DOHH2 (cell line): Measurements from ENCODE around the gene DHRS7B.

ENCODE experiments used
- H3F3A ChIP-seq: fragments of 200-600 bp; sonication (generic), shearing (Covaris generic); 2 replicates; pipeline ENCODE4 v1.6.0; 2016; ENCODE audit warnings: antibody characterized with exemption, mild to moderate bottlenecking; ENCODE audit not compliant: control insufficient read depth, insufficient read depth
- H3K27ac ChIP-seq: fragments of 200-600 bp; sonication (generic); 2 replicates; pipeline ENCODE4 v1.5.1; 2014; ENCODE audit warnings: low read depth, mild to moderate bottlenecking, low read length, moderate library complexity
- H3K27me3 ChIP-seq: fragments of 200-600 bp; sonication (generic); 2 replicates; pipeline ENCODE4 v1.6.1; 2014; ENCODE audit warnings: mild to moderate bottlenecking, low read length, mixed read lengths; ENCODE audit not compliant: control insufficient read depth
- H3K36me3 ChIP-seq: fragments of 200-600 bp; sonication (generic); 2 replicates; pipeline ENCODE4 v1.6.1; 2014; ENCODE audit warnings: mild to moderate bottlenecking, low read length, moderate library complexity, mixed read lengths; ENCODE audit not compliant: control insufficient read depth
- H3K4me1 ChIP-seq: fragments of 200-600 bp; sonication (generic); 2 replicates; pipeline ENCODE4 v1.6.1; 2014; ENCODE audit warnings: mild to moderate bottlenecking, low read length, mixed read lengths; ENCODE audit not compliant: control insufficient read depth
- H3K4me2 ChIP-seq: fragments of 200-600 bp; sonication (generic); 2 replicates; pipeline ENCODE4 v1.6.0; 2014; ENCODE audit warnings: mild to moderate bottlenecking, low read length, moderate library complexity
- H3K4me3 ChIP-seq: fragments of 200-600 bp; sonication (generic); 2 replicates; pipeline ENCODE4 v1.5.1; 2014; ENCODE audit warnings: mild to moderate bottlenecking, low read length, mixed read lengths
- H3K79me2 ChIP-seq: fragments of 200-600 bp; sonication (generic); 2 replicates; pipeline ENCODE4 v1.6.1; 2014; ENCODE audit warnings: mild to moderate bottlenecking, low read length, mixed read lengths; ENCODE audit not compliant: control insufficient read depth
- H3K9me2 ChIP-seq: fragments of 200-600 bp; sonication (generic); replicated peaks from 2 replicates; pipeline ENCODE4 v1.6.1; 2014; ENCODE audit warnings: mild to moderate bottlenecking, low read length, mixed read lengths; ENCODE audit not compliant: control insufficient read depth
- H3K9me3 ChIP-seq: fragments of 200-600 bp; sonication (generic); 2 replicates; pipeline ENCODE4 v1.6.1; 2014; ENCODE audit warnings: antibody characterized with exemption, low read length, mixed read lengths; ENCODE audit not compliant: control insufficient read depth, insufficient read depth
- H4K20me1 ChIP-seq: fragments of 200-600 bp; sonication (generic); 2 replicates; pipeline ENCODE4 v1.6.0; 2014; ENCODE audit warnings: low read depth, mild to moderate bottlenecking, antibody characterized with exemption, low read length, moderate library complexity; ENCODE audit not compliant: control insufficient read depth, insufficient read depth
- EZH2phosphoT487 ChIP-seq: fragments of 200-600 bp; sonication (generic); IDR thresholded peaks from 2 replicates; pipeline ENCODE4 v1.6.1; 2017; ENCODE audit warnings: borderline replicate concordance, mild to moderate bottlenecking, antibody characterized with exemption, low read length, moderate library complexity, mixed read lengths
- TF ChIP-seq, protein P1 (sequence below): fragments of 200-600 bp; sonication (generic); IDR thresholded peaks from one replicate; pipeline ENCODE4 v1.5.1; 2014; ENCODE audit warnings: antibody characterized with exemption, mild to moderate bottlenecking, low read depth, low read length; ENCODE audit not compliant: poor library complexity, severe bottlenecking

Gene DHRS7B

GRCh38 chr17:21200590-21201297 lies 74.0 kb downstream of the DHRS7B start:
- no peaks in the 10 kb centered on the region for H3K9me2 ChIP-seq
- peaks cover 21% of the 10 kb centered on the region for H4K20me1 ChIP-seq
- TF ChIP-seq, protein P1, sequence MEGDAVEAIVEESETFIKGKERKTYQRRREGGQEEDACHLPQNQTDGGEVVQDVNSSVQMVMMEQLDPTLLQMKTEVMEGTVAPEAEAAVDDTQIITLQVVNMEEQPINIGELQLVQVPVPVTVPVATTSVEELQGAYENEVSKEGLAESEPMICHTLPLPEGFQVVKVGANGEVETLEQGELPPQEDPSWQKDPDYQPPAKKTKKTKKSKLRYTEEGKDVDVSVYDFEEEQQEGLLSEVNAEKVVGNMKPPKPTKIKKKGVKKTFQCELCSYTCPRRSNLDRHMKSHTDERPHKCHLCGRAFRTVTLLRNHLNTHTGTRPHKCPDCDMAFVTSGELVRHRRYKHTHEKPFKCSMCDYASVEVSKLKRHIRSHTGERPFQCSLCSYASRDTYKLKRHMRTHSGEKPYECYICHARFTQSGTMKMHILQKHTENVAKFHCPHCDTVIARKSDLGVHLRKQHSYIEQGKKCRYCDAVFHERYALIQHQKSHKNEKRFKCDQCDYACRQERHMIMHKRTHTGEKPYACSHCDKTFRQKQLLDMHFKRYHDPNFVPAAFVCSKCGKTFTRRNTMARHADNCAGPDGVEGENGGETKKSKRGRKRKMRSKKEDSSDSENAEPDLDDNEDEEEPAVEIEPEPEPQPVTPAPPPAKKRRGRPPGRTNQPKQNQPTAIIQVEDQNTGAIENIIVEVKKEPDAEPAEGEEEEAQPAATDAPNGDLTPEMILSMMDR = no peak
- TF ChIP-seq EZH2phosphoT487 = no peak
- H3F3A ChIP-seq = no peaks in the 10 kb centered on the region
- no peak overlapping the region for H3K4me3 ChIP-seq
- H3K79me2 ChIP-seq = peaks cover 83% of the 10 kb centered on the region
- H3K27ac ChIP-seq = no peak overlapping the region
- no peak overlapping the region for H3K4me2 ChIP-seq
- H3K9me3 ChIP-seq = no peaks in the 10 kb centered on the region
- no peaks in the 10 kb centered on the region for H3K27me3 ChIP-seq
- H3K4me1 ChIP-seq = no peaks in the 10 kb centered on the region
- peaks cover 44% of the 10 kb centered on the region for H3K36me3 ChIP-seq

DNA sequence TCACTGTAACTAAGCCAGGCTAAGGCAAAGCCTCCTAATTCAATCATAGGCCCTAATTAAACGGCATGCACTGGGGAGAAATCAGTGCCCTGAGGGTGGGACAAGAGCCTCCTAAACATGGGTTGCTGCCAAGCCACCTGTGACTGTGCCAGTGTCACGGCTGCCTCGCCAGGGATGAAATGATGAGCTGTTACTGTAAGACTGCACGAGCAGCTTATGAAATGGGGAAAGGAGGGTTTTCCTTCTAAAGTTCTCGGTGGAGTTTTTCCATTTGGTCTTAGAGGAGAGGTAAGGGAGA lies 74.5 kb downstream of the DHRS7B start:
- Histone ChIP-seq H3K79me2 (peaks cover 87% of the 10 kb centered on the region), H3K36me3 (peaks cover 44% of the 10 kb centered on the region), H3K4me3 (no peak overlapping the region), H3K4me1 (no peaks in the 10 kb centered on the region), H3K4me2 (no peak overlapping the region), H3K27me3 (no peaks in the 10 kb centered on the region), H3K9me2 (no peaks in the 10 kb centered on the region), H3K9me3 (no peaks in the 10 kb centered on the region), H3F3A (no peaks in the 10 kb centered on the region), H4K20me1 (peaks cover 21% of the 10 kb centered on the region), H3K27ac (no peak overlapping the region)
- TF ChIP-seq, protein P1 = no peak
- no peak for TF ChIP-seq EZH2phosphoT487

- Histone ChIP-seq H3K27ac (no peak overlapping the region), H3K36me3 (peaks cover 42% of the 10 kb centered on the region), H3K79me2 (peaks cover 93% of the 10 kb centered on the region), H3F3A (no peaks in the 10 kb centered on the region), H3K9me2 (no peaks in the 10 kb centered on the region), H3K4me3 (no peak overlapping the region), H4K20me1 (peaks cover 23% of the 10 kb centered on the region), H3K4me1 (no peaks in the 10 kb centered on the region), H3K27me3 (no peaks in the 10 kb centered on the region), H3K9me3 (no peaks in the 10 kb centered on the region), H3K4me2 (no peak overlapping the region)
- TF ChIP-seq, protein P1 = no peak
- TF ChIP-seq EZH2phosphoT487 = no peak
Measured at GRCh38 chr17:21201874-21202273, 75.1 kb downstream of the DHRS7B start.
